Colonic mucosa (tissue), 4 donors: Measurements from ENCODE around the gene ATF7. TPM values are rescaled to one million over a fixed set of nuclear protein-coding genes. Genes with fewer than 3 reads are reported as not detected.

Experiments used
- DNase-seq: peaks from one replicate; pipeline ENCODE4 v3.0.0-alpha.2; 2020
- H3K27ac ChIP-seq: fragments of 200-600 bp; one replicate; pipeline ENCODE4 v1.8.0; 2021
- H3K27me3 ChIP-seq: fragments of 200-600 bp; one replicate; pipeline ENCODE4 v1.8.0; 2021
- H3K36me3 ChIP-seq: fragments of 200-600 bp; one replicate; pipeline ENCODE4 v1.8.0; 2021
- H3K4me1 ChIP-seq: fragments of 200-600 bp; one replicate; pipeline ENCODE4 v1.8.0; 2021; ENCODE audit warnings: mild to moderate bottlenecking
- H3K4me3 ChIP-seq: fragments of 200-600 bp; one replicate; pipeline ENCODE4 v1.8.0; 2021
- H3K9ac ChIP-seq, 2 donors: one replicate each; pipeline ENCODE4 v1.7.0; 2013; ENCODE audit warnings: control low read depth in 2 of 2, low read depth in 2 of 2, low read length in 2 of 2
- H3K9me3 ChIP-seq: fragments of 200-600 bp; one replicate; pipeline ENCODE4 v1.8.0; 2021
- CTCF ChIP-seq: fragments of 200-600 bp; IDR thresholded peaks from one replicate; pipeline ENCODE4 v1.8.0; 2022; ENCODE audit warnings: antibody characterized with exemption, mild to moderate bottlenecking
- intact Hi-C: fragments of 100-400 bp; cut with DNase I; formaldehyde crosslinking; loops from one replicate; pipeline ENCODE4 v1.14.1; 2022
- total RNA-seq, 2 donors: library from RNA; stranded (reverse); fragmentation: NEBNext Ultra II Directional in 1 of 2; extraction: Animal tissue kit (Norgen Biotek cat#: 25700) in 1 of 2; gene quantifications; one replicate each; pipeline ENCODE4 v1.2.1, GENCODE V29; 2021
- donor health status: healthy.
- donor health status: DM: no; HTN: no; CAD: no.
- donor health status: DM: no; HTN: no; CAD: no.

Gene ATF7
- total RNA-seq, 2 donors from 2014 or later: 31.1 to 38.5 TPM

- intact Hi-C loops: no loop called here
- no peak overlapping the region for H3K4me3 ChIP-seq
- H3K27me3 ChIP-seq: no peaks in the 10 kb centered on the region
- H3K4me1 ChIP-seq: no peaks in the 10 kb centered on the region
- H3K9me3 ChIP-seq: no peaks in the 10 kb centered on the region
- no peak for DNase-seq
- no peak overlapping the region for H3K9ac ChIP-seq
- H3K27ac ChIP-seq: no peak overlapping the region
- TF ChIP-seq CTCF: no peak
- peaks cover 20% of the 10 kb centered on the region for H3K36me3 ChIP-seq
Observed at GRCh38 chr12:53530061-53530460, 96.1 kb downstream of the ATF7 start.

GRCh38 chr12:53524476-53524875 is 101.7 kb downstream of the ATF7 start:
- Histone ChIP-seq H3K27ac (no peak overlapping the region), H3K4me3 (no peak overlapping the region), H3K36me3 (peaks cover 15% of the 10 kb centered on the region), H3K4me1 (no peaks in the 10 kb centered on the region), H3K27me3 (no peaks in the 10 kb centered on the region), H3K9ac (no peak overlapping the region), H3K9me3 (no peaks in the 10 kb centered on the region)
- intact Hi-C loops: no loop called here
- TF ChIP-seq CTCF: no peak
- DNase-seq: no peak

- H3K4me3 ChIP-seq: no peak overlapping the region
- no peaks in the 10 kb centered on the region for H3K4me1 ChIP-seq
- no peak for DNase-seq
- no peaks in the 10 kb centered on the region for H3K27me3 ChIP-seq
- H3K36me3 ChIP-seq: peaks cover 15% of the 10 kb centered on the region
- TF ChIP-seq CTCF: no peak
- intact Hi-C loops: no loop called here
- H3K9me3 ChIP-seq: no peaks in the 10 kb centered on the region
- H3K9ac ChIP-seq: no peak overlapping the region
- H3K27ac ChIP-seq: no peak overlapping the region
Observed at GRCh38 chr12:53523131-53523530, 103.1 kb downstream of the ATF7 start.

GRCh38 chr12:53518381-53518780 is 107.8 kb downstream of the ATF7 start:
- Histone ChIP-seq H3K36me3 (peaks cover 14% of the 10 kb centered on the region), H3K27ac (no peak overlapping the region), H3K4me1 (no peaks in the 10 kb centered on the region), H3K27me3 (no peaks in the 10 kb centered on the region), H3K4me3 (no peak overlapping the region), H3K9ac (no peak overlapping the region), H3K9me3 (no peaks in the 10 kb centered on the region)
- no peak for TF ChIP-seq CTCF
- no peak for DNase-seq
- intact Hi-C loops: no loop called here

- H3K4me3 ChIP-seq: no peak overlapping the region
Observed at GRCh38 chr12:53516758-53517455, 109.3 kb downstream of the ATF7 start.

More at GRCh38 chr12:53516758-53517455, 109.3 kb downstream of the ATF7 start:
- Histone ChIP-seq H3K9ac (no peak overlapping the region), H3K27me3 (no peaks in the 10 kb centered on the region), H3K4me1 (no peaks in the 10 kb centered on the region), H3K27ac (no peak overlapping the region), H3K36me3 (peaks cover 8% of the 10 kb centered on the region), H3K9me3 (no peaks in the 10 kb centered on the region)
- no peak for DNase-seq
- TF ChIP-seq CTCF: no peak
- intact Hi-C loops: no loop called here
